Measurements from ENCODE around the gene SNX7. TPM values are rescaled to one million over a fixed set of nuclear protein-coding genes. Genes with fewer than 3 reads are reported as not detected.

Gene SNX7
- total RNA-seq (ENCODE audit: unreplicated experiment): 46.0 TPM
- long read RNA-seq, transcript SNX7-201 (9 exons, 1,734 nt): major isoform, 36 of 50 reads
- long read RNA-seq, partial matches to known transcripts: 1 of 50 reads
- long read RNA-seq, other reads (novel, unspliced or antisense): 12 of 50 reads

GRCh38 chr1:98661544-98662355, at the start of gene SNX7:
Gene SNX7 (plus strand): TSS chr1:98661721. CDS start chr1:98661732, 11 bp downstream.
- peak within 1 kb of the TSS; percentile 99 for H3K4me3 Mint-ChIP-seq (ENCODE audit: unreplicated experiment)
- no peaks in the 10 kb centered on the region for H3K9me3 Mint-ChIP-seq (ENCODE audit: unreplicated experiment)
- H3K27me3 Mint-ChIP-seq (ENCODE audit: unreplicated experiment): peaks cover 2% of the 10 kb centered on the region
- peaks cover 3% of the 10 kb centered on the region for H3K36me3 Mint-ChIP-seq (ENCODE audit: low read depth, unreplicated experiment)
- DNase-seq (ENCODE audit: low spot score): peak; percentile 90
- peak; percentile 44 for TF ChIP-seq CTCF (IDR thresholded peaks at IDR 0.05; ENCODE audit: unreplicated experiment)
- peak within 1 kb of the TSS; percentile 85 for H3K27ac Mint-ChIP-seq (ENCODE audit: unreplicated experiment)
- peaks cover 26% of the 10 kb centered on the region for H3K4me1 Mint-ChIP-seq (ENCODE audit: unreplicated experiment)

GRCh38 chr1:98637316-98637715, 24.2 kb upstream of the SNX7 start:
- H3K27me3 Mint-ChIP-seq (ENCODE audit: unreplicated experiment): peaks cover 2% of the 10 kb centered on the region
- H3K36me3 Mint-ChIP-seq (ENCODE audit: low read depth, unreplicated experiment): no peaks in the 10 kb centered on the region
- DNase-seq (ENCODE audit: low spot score): no peak
- no peaks in the 10 kb centered on the region for H3K9me3 Mint-ChIP-seq (ENCODE audit: unreplicated experiment)
- H3K27ac Mint-ChIP-seq (ENCODE audit: unreplicated experiment): no peak overlapping the region
- no peak for TF ChIP-seq CTCF (IDR thresholded peaks at IDR 0.05; ENCODE audit: unreplicated experiment)
- no peak overlapping the region for H3K4me3 Mint-ChIP-seq (ENCODE audit: unreplicated experiment)
- no peaks in the 10 kb centered on the region for H3K4me1 Mint-ChIP-seq (ENCODE audit: unreplicated experiment)

- Mint-ChIP-seq H3K36me3 (ENCODE audit: low read depth, unreplicated experiment) (no peaks in the 10 kb centered on the region), H3K4me1 (ENCODE audit: unreplicated experiment) (no peaks in the 10 kb centered on the region), H3K4me3 (ENCODE audit: unreplicated experiment) (no peak overlapping the region), H3K9me3 (ENCODE audit: unreplicated experiment) (no peaks in the 10 kb centered on the region), H3K27ac (ENCODE audit: unreplicated experiment) (no peak overlapping the region), H3K27me3 (ENCODE audit: unreplicated experiment) (peaks cover 2% of the 10 kb centered on the region)
- no peak for TF ChIP-seq CTCF (IDR thresholded peaks at IDR 0.05; ENCODE audit: unreplicated experiment)
- DNase-seq (ENCODE audit: low spot score): no peak
Observed at GRCh38 chr1:98638185-98638584, 23.3 kb upstream of the SNX7 start.

GRCh38 chr1:98644510-98644909, 17.0 kb upstream of the SNX7 start:
- Mint-ChIP-seq H3K36me3 (ENCODE audit: low read depth, unreplicated experiment) (no peaks in the 10 kb centered on the region), H3K9me3 (ENCODE audit: unreplicated experiment) (no peaks in the 10 kb centered on the region), H3K27me3 (ENCODE audit: unreplicated experiment) (peaks cover 2% of the 10 kb centered on the region), H3K4me3 (ENCODE audit: unreplicated experiment) (no peak overlapping the region), H3K4me1 (ENCODE audit: unreplicated experiment) (no peaks in the 10 kb centered on the region), H3K27ac (ENCODE audit: unreplicated experiment) (no peak overlapping the region)
- no peak for TF ChIP-seq CTCF (IDR thresholded peaks at IDR 0.05; ENCODE audit: unreplicated experiment)
- DNase-seq (ENCODE audit: low spot score): no peak

- H3K4me3 Mint-ChIP-seq (ENCODE audit: unreplicated experiment): no peak overlapping the region
- no peak for TF ChIP-seq CTCF (IDR thresholded peaks at IDR 0.05; ENCODE audit: unreplicated experiment)
- H3K4me1 Mint-ChIP-seq (ENCODE audit: unreplicated experiment): no peaks in the 10 kb centered on the region
- H3K27me3 Mint-ChIP-seq (ENCODE audit: unreplicated experiment): peaks cover 2% of the 10 kb centered on the region
- no peaks in the 10 kb centered on the region for H3K9me3 Mint-ChIP-seq (ENCODE audit: unreplicated experiment)
- no peaks in the 10 kb centered on the region for H3K36me3 Mint-ChIP-seq (ENCODE audit: low read depth, unreplicated experiment)
- no peak for DNase-seq (ENCODE audit: low spot score)
- H3K27ac Mint-ChIP-seq (ENCODE audit: unreplicated experiment): no peak overlapping the region
Observed at GRCh38 chr1:98651116-98651632, 10.3 kb upstream of the SNX7 start.
